SK-N-SH (cell line): ENCODE data around the gene B4GALNT3. TPM values are rescaled to one million over a fixed set of nuclear protein-coding genes. Genes with fewer than 3 reads are reported as not detected.

Experiments used
- CTCF ChIA-PET: fragments of 300-600, 350-600 bp; formaldehyde crosslinking; extraction: SDS; loops from one replicate; lab custom pipeline; 2021; lab: Yijun Ruan, JAX
- POLR2A ChIA-PET: fragments of 350-600 bp; sonication (Branson Sonifier 250); formaldehyde crosslinking; extraction: SDS; loops from one replicate; lab custom pipeline; 2020; ENCODE audit warnings: antibody characterized with exemption, inconsistent platforms; lab: Yijun Ruan, JAX
- DNase-seq: peaks from one replicate; pipeline ENCODE4 v3.0.0; 2012
- H2AFZ ChIP-seq: fragments of 200-600 bp; sonication (generic); 2 replicates; pipeline ENCODE4 v1.8.1; 2016; ENCODE audit warnings: antibody characterized with exemption, mild to moderate bottlenecking, low read depth
- H3F3A ChIP-seq: fragments of 200-600 bp; sonication (generic); replicated peaks from 2 replicates; pipeline ENCODE3; 2016; ENCODE audit warnings: antibody characterized with exemption, mild to moderate bottlenecking; ENCODE audit not compliant: insufficient read depth
- H3K27ac ChIP-seq, 2 experiments: fragments of 200-500 bp in 1 of 2; fragments of 200-600 bp in 1 of 2; sonication (Bioruptor generic) in 1 of 2; sonication (generic), shearing (Covaris generic) in 1 of 2; 2 replicates each; pipeline versions ENCODE4 v1.5.1 to v1.6.1; 2014 to 2016; ENCODE audit warnings: low read depth in 2 of 2, inconsistent platforms in 1 of 2, low read length in 1 of 2, mild to moderate bottlenecking in 1 of 2, mixed read lengths in 1 of 2
- H3K27me3 ChIP-seq: fragments of 200-600 bp; sonication (generic), shearing (Covaris generic); 2 replicates; pipeline ENCODE4 v1.6.1; 2016; ENCODE audit warnings: mixed run types; ENCODE audit not compliant: insufficient read depth
- H3K36me3 ChIP-seq, 2 experiments: fragments of 200-500 bp in 1 of 2; fragments of 200-600 bp in 1 of 2; sonication (Bioruptor generic) in 1 of 2; sonication (generic) in 1 of 2; replicated peaks in 1 of 2; 2 replicates each; pipeline versions ENCODE3 to v1.5.1; 2014 to 2016; ENCODE audit warnings: low read length in 1 of 2, mild to moderate bottlenecking in 1 of 2; ENCODE audit not compliant: insufficient read depth in 2 of 2, control insufficient read depth in 1 of 2
- H3K4me1 ChIP-seq, 2 experiments: fragments of 200-500 bp in 1 of 2; fragments of 200-600 bp in 1 of 2; sonication (Bioruptor generic) in 1 of 2; sonication (generic), shearing (Covaris generic) in 1 of 2; 2 replicates each; pipeline versions ENCODE4 v1.5.1 to v1.6.1; 2014 to 2016; ENCODE audit warnings: low read depth in 1 of 2, low read length in 1 of 2, mixed run types in 1 of 2; ENCODE audit not compliant: insufficient read depth in 2 of 2, control insufficient read depth in 1 of 2
- H3K4me2 ChIP-seq: fragments of 200-600 bp; sonication (generic), shearing (Covaris generic); 2 replicates; pipeline ENCODE4 v1.6.1; 2017; ENCODE audit warnings: mixed run types
- H3K4me3 ChIP-seq, 2 experiments: fragments of 200-500 bp in 1 of 2; fragments of 200-600 bp in 1 of 2; sonication (Bioruptor generic) in 1 of 2; sonication (generic), shearing (Covaris generic) in 1 of 2; 2 replicates each; pipeline versions ENCODE4 v1.5.1 to v1.8.1; 2014 to 2016; ENCODE audit warnings: low read depth in 2 of 2, inconsistent platforms in 1 of 2, low read length in 1 of 2, mild to moderate bottlenecking in 1 of 2, mixed read lengths in 1 of 2, moderate library complexity in 1 of 2
- H3K79me2 ChIP-seq: fragments of 200-600 bp; sonication (generic); 2 replicates; pipeline ENCODE4 v1.8.1; 2017; ENCODE audit warnings: mild to moderate bottlenecking; ENCODE audit not compliant: insufficient read depth
- H3K9ac ChIP-seq: fragments of 200-600 bp; sonication (generic); 2 replicates; pipeline ENCODE4 v1.6.1; 2017; ENCODE audit warnings: mixed run types
- H3K9me2 ChIP-seq: fragments of 200-600 bp; sonication (generic); 2 replicates; pipeline ENCODE4 v1.6.1; 2017; ENCODE audit warnings: mixed run types
- H3K9me3 ChIP-seq: fragments of 200-600 bp; sonication (generic); 2 replicates; pipeline ENCODE4 v1.6.1; 2017; ENCODE audit warnings: mixed run types, mild to moderate bottlenecking, moderate library complexity
- H4K20me1 ChIP-seq: fragments of 200-600 bp; sonication (generic); 2 replicates; pipeline ENCODE4 v1.6.1; 2017; ENCODE audit warnings: mild to moderate bottlenecking, mixed run types; ENCODE audit not compliant: insufficient read depth
- CHD2 ChIP-seq: fragments of 150-350 bp; IDR thresholded peaks from 2 replicates; pipeline ENCODE4 v1.6.1; 2018; ENCODE audit warnings: low read length; ENCODE audit not compliant: partially characterized antibody
- ELF1 ChIP-seq: IDR thresholded peaks from 2 replicates; pipeline ENCODE4 v1.4.0; 2012
- EP300 ChIP-seq, 2 experiments: IDR thresholded peaks; 2 replicates each; pipeline versions ENCODE4 v1.4.0 to v1.6.1; 2012; ENCODE audit warnings: borderline replicate concordance in 1 of 2, low read depth in 1 of 2, low read length in 1 of 2
- FOSL2 ChIP-seq: IDR thresholded peaks from 2 replicates; pipeline ENCODE4 v1.4.0; 2012; ENCODE audit warnings: low read depth, mild to moderate bottlenecking, moderate library complexity, borderline replicate concordance
- FOXM1 ChIP-seq: IDR thresholded peaks from 2 replicates; pipeline ENCODE4 v1.4.0; 2012; ENCODE audit warnings: low read depth, mild to moderate bottlenecking
- GATA2 ChIP-seq: sonication (generic); formaldehyde crosslinking; IDR thresholded peaks from 2 replicates; pipeline ENCODE4 v1.5.0; 2020; ENCODE audit warnings: mild to moderate bottlenecking, missing genetic modification reagents
- IRF3 ChIP-seq: fragments of 150-350 bp; IDR thresholded peaks from 2 replicates; pipeline ENCODE4 v1.6.1; 2016; ENCODE audit warnings: mild to moderate bottlenecking, low read depth, low read length
- MXI1 ChIP-seq: IDR thresholded peaks from 2 replicates; pipeline ENCODE4 v1.6.1; 2012; ENCODE audit warnings: mild to moderate bottlenecking, low read depth, low read length, improper control_type of control experiment
- NRF1 ChIP-seq: IDR thresholded peaks from 2 replicates; pipeline ENCODE4 v1.6.1; 2012; ENCODE audit warnings: low read depth, mild to moderate bottlenecking, low read length
- PBX3 ChIP-seq: IDR thresholded peaks from 2 replicates; pipeline ENCODE4; 2012
- RAD21 ChIP-seq: IDR thresholded peaks from 2 replicates; pipeline ENCODE4 v1.6.1; 2012; ENCODE audit warnings: mild to moderate bottlenecking, low read length
- RFX5 ChIP-seq: IDR thresholded peaks from 2 replicates; pipeline ENCODE4 v1.6.1; 2012; ENCODE audit warnings: mild to moderate bottlenecking, improper control_type of control experiment, low read length
- SIN3A ChIP-seq: IDR thresholded peaks from 2 replicates; pipeline ENCODE4 v1.6.1; 2012; ENCODE audit warnings: low read depth, mild to moderate bottlenecking, low read length, moderate library complexity, borderline replicate concordance
- SMC3 ChIP-seq: IDR thresholded peaks from 2 replicates; pipeline ENCODE4 v1.6.1; 2012; ENCODE audit warnings: low read depth, low read length, improper control_type of control experiment
- TAF1 ChIP-seq: IDR thresholded peaks from 2 replicates; pipeline ENCODE4 v1.6.1; 2012; ENCODE audit warnings: low read depth, mild to moderate bottlenecking, low read length, moderate library complexity, borderline replicate concordance
- TEAD4 ChIP-seq: IDR thresholded peaks from 2 replicates; pipeline ENCODE4 v1.4.0; 2012; ENCODE audit warnings: mild to moderate bottlenecking, borderline replicate concordance; ENCODE audit not compliant: insufficient read depth
- USF1 ChIP-seq: IDR thresholded peaks from 2 replicates; pipeline ENCODE4 v1.4.0; 2012; ENCODE audit warnings: low read depth, borderline replicate concordance
- USF2 ChIP-seq: fragments of 150-350 bp; IDR thresholded peaks from 2 replicates; pipeline ENCODE4 v1.6.1; 2017; ENCODE audit warnings: antibody characterized with exemption, low read length, low read depth, borderline replicate concordance
- ZBTB33 ChIP-seq: IDR thresholded peaks from 2 replicates; pipeline ENCODE4 v1.4.0; 2012; ENCODE audit warnings: low read depth, borderline replicate concordance
- WGBS: methylation state at CpG from one replicate; pipeline ENCODE4 v1.1.6; 2017; ENCODE audit warnings: low lambda C conversion rate; 5-methylcytosine and 5-hydroxymethylcytosine counted together
- polyA plus RNA-seq, 3 experiments: library from polyadenylated mRNA; depleted of rRNA; stranded (reverse); fragments of >200 nt; gene quantifications; 2 replicates each; pipeline ENCODE4 v1.2.3, GENCODE V29; 2012

The B4GALNT3 gene
- polyA plus RNA-seq, 1 of the 3 experiments (the other 2 are of a cell fraction) = 0.53 TPM

GRCh38 chr12:508795-509194, 49.1 kb downstream of the B4GALNT3 start (continued):
- TF ChIP-seq TAF1 = no peak
- no peak for TF ChIP-seq RFX5

- TF ChIP-seq FOSL2 (no peak), NRF1 (no peak), SMC3 (no peak), RAD21 (no peak), USF1 (no peak), FOXM1 (no peak), EP300 (IDR thresholded peaks at IDR 0.05; ENCODE audit: borderline replicate concordance in 1 of 2, low read depth in 1 of 2, low read length in 1 of 2) (no peak), USF2 (no peak), SIN3A (no peak), TEAD4 (no peak), TAF1 (no peak), MXI1 (no peak), GATA2 (CRISPR knock-in tag) (no peak), CHD2 (no peak), ZBTB33 (no peak), ELF1 (no peak), PBX3 (no peak), RFX5 (no peak), IRF3 (no peak)
- H3K4me1 ChIP-seq = peaks cover 12 to 13% of the 10 kb centered on the region in 2 experiments; a peak in 3 of 4 replicates
- H3F3A ChIP-seq = no peaks in the 10 kb centered on the region
- no peak overlapping the region for H3K4me2 ChIP-seq
- H3K36me3 ChIP-seq = no peaks in the 10 kb centered on the region
- no peaks in the 10 kb centered on the region; the same call in 1 of the 2 replicates for H3K27me3 ChIP-seq
- H3K79me2 ChIP-seq = no peaks in the 10 kb centered on the region
- no peak overlapping the region for H3K9ac ChIP-seq
- H3K9me2 ChIP-seq = no peaks in the 10 kb centered on the region
- no peak overlapping the region for H3K27ac ChIP-seq
- H3K4me3 ChIP-seq = no peak overlapping the region
- no peak for DNase-seq
- H4K20me1 ChIP-seq = no peaks in the 10 kb centered on the region
- no peaks in the 10 kb centered on the region for H3K9me3 ChIP-seq
- no peak overlapping the region for H2AFZ ChIP-seq
- ChIA-PET CTCF (interaction anchor here (0.9 to 2.0 kb wide), 4 partner anchors 11 to 1074 kb away, joined by 3 to 9 read pairs (median 4); no protein-coding TSS in a partner anchor), POLR2A (no interaction called here)
- WGBS = 70% methylated on average over 5 of the region's 5 CpGs
Observed at GRCh38 chr12:509500-509899, 49.8 kb downstream of the B4GALNT3 start.
